BE2C (cell line): ENCODE data around the gene PLA2G2C.

Experiments
- DNase-seq: peaks from one replicate; pipeline ENCODE4 v3.0.0-alpha.2; 2020
- H3K27me3 ChIP-seq: fragments of 250-450 bp; sonication (Bioruptor Pico); 2 replicates; pipeline ENCODE4 v1.5.1; 2020; ENCODE audit warnings: mild to moderate bottlenecking
- H3K36me3 ChIP-seq: fragments of 250-450 bp; sonication (Bioruptor Pico); 2 replicates; pipeline ENCODE4 v1.5.1; 2020; ENCODE audit warnings: mild to moderate bottlenecking
- H3K4me1 ChIP-seq: fragments of 250-450 bp; sonication (Bioruptor Pico); 2 replicates; pipeline ENCODE4 v1.5.1; 2020
- H3K4me3 ChIP-seq: 2 replicates; pipeline ENCODE4 v1.5.1; 2011; ENCODE audit warnings: low read depth, low read length
- H3K9me3 ChIP-seq: fragments of 250-450 bp; sonication (Bioruptor Pico); 2 replicates; pipeline ENCODE4 v1.5.1; 2020
- CTCF ChIP-seq: IDR thresholded peaks from 2 replicates; pipeline ENCODE4 v1.5.1; 2012; ENCODE audit warnings: mild to moderate bottlenecking, low read depth, low read length

The PLA2G2C gene

GRCh38 chr1:20150969-20151368, 35.3 kb downstream of the PLA2G2C start:
- H3K4me1 ChIP-seq = no peaks in the 10 kb centered on the region

GRCh38 chr1:20150326-20150705, 36.0 kb downstream of the PLA2G2C start:
- Histone ChIP-seq H3K27me3 (no peaks in the 10 kb centered on the region), H3K4me3 (no peak overlapping the region), H3K9me3 (no peaks in the 10 kb centered on the region), H3K4me1 (no peaks in the 10 kb centered on the region), H3K36me3 (no peaks in the 10 kb centered on the region)
- TF ChIP-seq CTCF = no peak
- no peak for DNase-seq

More at GRCh38 chr1:20150969-20151368, 35.3 kb downstream of the PLA2G2C start:
- DNase-seq = no peak
- no peak for TF ChIP-seq CTCF
- Histone ChIP-seq H3K27me3 (no peaks in the 10 kb centered on the region), H3K9me3 (no peaks in the 10 kb centered on the region), H3K36me3 (no peaks in the 10 kb centered on the region), H3K4me3 (no peak overlapping the region)

- no peak for DNase-seq
These were observed 36.6 kb downstream of the PLA2G2C start for GRCh38 chr1:20149601-20150325.

GRCh38 chr1:20148571-20149500, 37.5 kb downstream of the PLA2G2C start:
- H3K36me3 ChIP-seq = no peaks in the 10 kb centered on the region
- no peak overlapping the region for H3K4me3 ChIP-seq
- no peaks in the 10 kb centered on the region for H3K27me3 ChIP-seq
- H3K9me3 ChIP-seq = no peaks in the 10 kb centered on the region
- TF ChIP-seq CTCF = no peak
- DNase-seq = no peak
- H3K4me1 ChIP-seq = no peaks in the 10 kb centered on the region

More at GRCh38 chr1:20149601-20150325, 36.6 kb downstream of the PLA2G2C start:
- Histone ChIP-seq H3K27me3 (no peaks in the 10 kb centered on the region), H3K9me3 (no peaks in the 10 kb centered on the region), H3K36me3 (no peaks in the 10 kb centered on the region), H3K4me1 (no peaks in the 10 kb centered on the region), H3K4me3 (no peak overlapping the region)
- TF ChIP-seq CTCF = no peak

GRCh38 chr1:20147846-20148570, 38.3 kb downstream of the PLA2G2C start:
- Histone ChIP-seq H3K9me3 (no peaks in the 10 kb centered on the region), H3K4me1 (no peaks in the 10 kb centered on the region), H3K27me3 (no peaks in the 10 kb centered on the region), H3K36me3 (no peaks in the 10 kb centered on the region), H3K4me3 (no peak overlapping the region)
- DNase-seq = no peak
- no peak for TF ChIP-seq CTCF
